B cell (primary cell): Measurements from ENCODE around the gene BRINP3. TPM values are rescaled to one million over a fixed set of nuclear protein-coding genes. Genes with fewer than 3 reads are reported as not detected.

Experiments
- ATAC-seq: fragments of 200-7000 bp; cut with Tn5 transposase; one replicate; pipeline ENCODE4 v1.10.0; 2021; ENCODE audit warnings: low read depth, mild to moderate bottlenecking, moderate number of reproducible peaks, moderate library complexity
- CTCF ChIA-PET: fragments of 350-600 bp; sonication (Branson Sonifier 250); formaldehyde crosslinking; loops from one replicate; lab custom pipeline; 2021; ENCODE audit warnings: antibody characterized with exemption, inconsistent platforms; lab: Charles Lee
- POLR2A ChIA-PET: fragments of 350-600 bp; sonication (Branson Sonifier 250); formaldehyde crosslinking; loops from one replicate; lab custom pipeline; 2021; ENCODE audit warnings: antibody characterized with exemption; lab: Charles Lee
- DNase-seq: peaks from one replicate; pipeline ENCODE4 v3.0.0; 2013
- H2AFZ ChIP-seq: 2 replicates; pipeline ENCODE4 v1.6.1; 2012; ENCODE audit warnings: mild to moderate bottlenecking, low read depth, low read length; ENCODE audit not compliant: insufficient read depth, poor library complexity, severe bottlenecking
- H3K27ac ChIP-seq, 2 donors: 1 replicate in 1 of 2; 2 replicates in 1 of 2; pipeline ENCODE4 v1.5.1; 2012 to 2013; ENCODE audit warnings: low read length in 2 of 2, mild to moderate bottlenecking in 2 of 2, moderate library complexity in 1 of 2
- H3K27me3 ChIP-seq, 4 experiments: fragments of 200-600 bp in 1 of 4; sonication (generic) in 1 of 4; replicated peaks in 1 of 4; 1 replicate in 2 of 4; 2 replicates in 2 of 4; pipeline versions ENCODE4 v1.6.1 to v1.7.0; 2013 to 2016; ENCODE audit warnings: low read length in 3 of 4, mild to moderate bottlenecking in 2 of 4, mixed read lengths in 1 of 4, moderate library complexity in 1 of 4; ENCODE audit not compliant: insufficient read depth in 4 of 4, control insufficient read depth in 3 of 4; ENCODE audit errors: control extremely low read depth in 1 of 4
- H3K36me3 ChIP-seq, 2 experiments: replicated peaks in 1 of 2; 1 replicate in 1 of 2; 2 replicates in 1 of 2; pipeline versions ENCODE4 v1.6.1 to v1.7.1; 2013; ENCODE audit warnings: low read length in 1 of 2; ENCODE audit not compliant: insufficient read depth in 2 of 2, control insufficient read depth in 1 of 2; ENCODE audit errors: control extremely low read depth in 1 of 2, extremely low read depth in 1 of 2
- H3K4me1 ChIP-seq, 2 donors: fragments of 200-600 bp in 1 of 2; sonication (generic) in 1 of 2; 1 replicate in 1 of 2; 2 replicates in 1 of 2; pipeline versions ENCODE4 v1.5.1 to v1.6.1; 2013 to 2017; ENCODE audit warnings: low read length in 2 of 2; ENCODE audit not compliant: control insufficient read depth in 2 of 2, insufficient read depth in 2 of 2
- H3K4me2 ChIP-seq: replicated peaks from 2 replicates; pipeline ENCODE3; 2012; ENCODE audit warnings: mild to moderate bottlenecking, low read depth, low read length; ENCODE audit not compliant: poor library complexity, severe bottlenecking
- H3K4me3 ChIP-seq, 5 experiments: fragments of 200-600 bp in 1 of 5; sonication (generic) in 1 of 5; 1 replicate in 3 of 5; 2 replicates in 2 of 5; pipeline versions ENCODE4 v1.5.1 to v1.7.0; 2011 to 2016; ENCODE audit warnings: low read length in 4 of 5, mild to moderate bottlenecking in 4 of 5, low read depth in 2 of 5, control low read depth in 1 of 5, moderate library complexity in 1 of 5; ENCODE audit not compliant: insufficient read depth in 1 of 5; ENCODE audit errors: control extremely low read depth in 1 of 5, extremely low read depth in 1 of 5
- H3K79me2 ChIP-seq: fragments of 200-600 bp; sonication (generic); one replicate; pipeline ENCODE4 v1.6.0; 2016; ENCODE audit warnings: low read length; ENCODE audit not compliant: control insufficient read depth, insufficient read depth
- H3K9ac ChIP-seq: fragments of 200-600 bp; sonication (generic); 2 replicates; pipeline ENCODE4 v1.6.1; 2017; ENCODE audit warnings: mild to moderate bottlenecking, low read length, moderate library complexity
- H3K9me3 ChIP-seq, 3 donors: one replicate each; pipeline versions ENCODE4 v1.6.1 to v1.7.1; 2013; ENCODE audit warnings: low read length in 2 of 3; ENCODE audit not compliant: control insufficient read depth in 2 of 3, insufficient read depth in 1 of 3; ENCODE audit errors: control extremely low read depth in 1 of 3
- H4K20me1 ChIP-seq: 2 replicates; pipeline ENCODE4 v1.6.0; 2012; ENCODE audit warnings: mild to moderate bottlenecking, low read length; ENCODE audit not compliant: insufficient read depth, control insufficient read depth, poor library complexity, severe bottlenecking
- H3K27ac Mint-ChIP-seq: one replicate; pipeline ENCODE4 v1.8.0; 2021; ENCODE audit warnings: mixed read lengths
- H3K27me3 Mint-ChIP-seq: one replicate; pipeline ENCODE4 v1.8.0; 2021; ENCODE audit warnings: mixed read lengths
- H3K4me1 Mint-ChIP-seq: one replicate; pipeline ENCODE4 v1.8.0; 2021; ENCODE audit warnings: mixed read lengths
- H3K4me3 Mint-ChIP-seq: one replicate; pipeline ENCODE4 v1.8.0; 2021; ENCODE audit warnings: mixed read lengths
- H3K9me3 Mint-ChIP-seq: one replicate; pipeline ENCODE4 v1.8.0; 2022; ENCODE audit warnings: mixed read lengths; ENCODE audit not compliant: insufficient read depth
- CTCF ChIP-seq: fragments of 200-600 bp; IDR thresholded peaks from one replicate; pipeline ENCODE4 v1.8.0; 2022; ENCODE audit warnings: antibody characterized with exemption, mild to moderate bottlenecking
- EZH2 ChIP-seq: IDR thresholded peaks from 2 replicates; pipeline ENCODE4 v1.6.1; 2012; ENCODE audit warnings: borderline replicate concordance, low read depth, mild to moderate bottlenecking, moderate library complexity, low read length; ENCODE audit not compliant: insufficient read depth, poor library complexity, severe bottlenecking
- WGBS: methylation state at CpG from one replicate; pipeline ENCODE4 v1.1.5; 2013; ENCODE audit warnings: missing lambda C conversion rate; ENCODE audit not compliant: insufficient coverage; 5-methylcytosine and 5-hydroxymethylcytosine counted together
- intact Hi-C: fragments of 100-400 bp; cut with micrococcal nuclease; formaldehyde crosslinking; loops from one replicate; pipeline ENCODE4 v1.10.0; 2022
- polyA plus RNA-seq: library from polyadenylated mRNA; depleted of rRNA; stranded (reverse); fragments of >200 nt; gene quantifications from 2 replicates; pipeline ENCODE4 v1.2.3, GENCODE V29; 2012
- total RNA-seq, 2 donors: library from RNA; stranded (reverse); fragments of 120-200 nt in 1 of 2; gene quantifications; 1 replicate in 1 of 2; 2 replicates in 1 of 2; pipeline versions ENCODE4 v1.2.3 to v1.2.4, GENCODE V29; 2013 to 2022

Gene BRINP3
- total and polyA plus RNA-seq, 2 donors (not counting 1 experiment from before 2014, with no cell fraction given) = not detected

GRCh38 chr1:190138266-190138665, 339.4 kb downstream of the BRINP3 start:
- Mint-ChIP-seq H3K9me3 (no peaks in the 10 kb centered on the region), H3K27ac (no peak overlapping the region), H3K4me1 (no peaks in the 10 kb centered on the region), H3K4me3 (no peak overlapping the region), H3K27me3 (no peaks in the 10 kb centered on the region)
- no peak overlapping the region for H3K27ac ChIP-seq
- 57% methylated on average over 2 of the region's 2 CpGs for WGBS
- H3K9ac ChIP-seq = no peak overlapping the region
- H3K36me3 ChIP-seq = no peaks in the 10 kb centered on the region
- H3K4me1 ChIP-seq = no peaks in the 10 kb centered on the region
- no peak overlapping the region for H3K4me3 ChIP-seq
- TF ChIP-seq EZH2 = no peak
- TF ChIP-seq CTCF = no peak
- no peaks in the 10 kb centered on the region for H3K79me2 ChIP-seq
- no peak overlapping the region for H2AFZ ChIP-seq
- H3K9me3 ChIP-seq = peaks cover 0 to 3% (median 0%) of the 10 kb centered on the region in 3 donors
- intact Hi-C loops = no loop called here
- H3K27me3 ChIP-seq = no peaks in the 10 kb centered on the region
- ATAC-seq = no peak
- no peak overlapping the region for H3K4me2 ChIP-seq
- ChIA-PET POLR2A (no interaction called here), CTCF (no interaction called here)
- DNase-seq = no peak
- no peaks in the 10 kb centered on the region for H4K20me1 ChIP-seq

GRCh38 chr1:190129366-190129765, 348.3 kb downstream of the BRINP3 start:
- H2AFZ ChIP-seq = no peak overlapping the region
- Mint-ChIP-seq H3K9me3 (peaks cover 2% of the 10 kb centered on the region), H3K27me3 (no peaks in the 10 kb centered on the region), H3K27ac (no peak overlapping the region), H3K4me3 (no peak overlapping the region), H3K4me1 (no peaks in the 10 kb centered on the region)
- no peaks in the 10 kb centered on the region for H3K4me1 ChIP-seq
- no peak overlapping the region for H3K27ac ChIP-seq
- DNase-seq (no peak), ATAC-seq (no peak)
- no peaks in the 10 kb centered on the region for H3K9me3 ChIP-seq
- ChIA-PET POLR2A (no interaction called here), CTCF (no interaction called here)
- TF ChIP-seq CTCF = no peak
- TF ChIP-seq EZH2 = no peak
- H4K20me1 ChIP-seq = no peaks in the 10 kb centered on the region
- H3K4me2 ChIP-seq = no peak overlapping the region
- intact Hi-C loops = no loop called here
- no peak overlapping the region for H3K9ac ChIP-seq
- WGBS = no CpG with 5 or more reads among the region's 1 CpG
- no peaks in the 10 kb centered on the region for H3K27me3 ChIP-seq
- H3K79me2 ChIP-seq = no peaks in the 10 kb centered on the region
- no peak overlapping the region for H3K4me3 ChIP-seq
- no peaks in the 10 kb centered on the region for H3K36me3 ChIP-seq
